AG04450 (cell line): ENCODE data around the gene KRTAP5-7. TPM values are rescaled to one million over a fixed set of nuclear protein-coding genes. Genes with fewer than 3 reads are reported as not detected.

Experiments
- CTCF ChIA-PET: fragments of 300-600, 350-600 bp; formaldehyde crosslinking; extraction: SDS; loops from one replicate; lab custom pipeline; 2022; ENCODE audit warnings: antibody characterized with exemption, inconsistent platforms; lab: Charles Lee
- POLR2A ChIA-PET: fragments of 350-600 bp; formaldehyde crosslinking; extraction: SDS; loops from one replicate; lab custom pipeline; 2021; ENCODE audit warnings: antibody characterized with exemption, inconsistent platforms; lab: Yijun Ruan, JAX
- DNase-seq: peaks from one replicate; pipeline ENCODE4 v3.0.0-alpha.2; 2011; ENCODE audit warnings: low read depth, low spot score
- H3K27ac ChIP-seq: one replicate; pipeline ENCODE4 v1.5.1; 2012; ENCODE audit warnings: low read depth, low read length, control low read depth
- H3K27me3 ChIP-seq: one replicate; pipeline ENCODE4 v1.6.0; 2012; ENCODE audit warnings: low read length; ENCODE audit not compliant: control insufficient read depth, insufficient read depth
- H3K4me3 ChIP-seq: 2 replicates; pipeline ENCODE4 v1.5.1; 2011; ENCODE audit warnings: mild to moderate bottlenecking, low read depth, low read length, control low read depth
- H3K9me3 ChIP-seq: 2 replicates; pipeline ENCODE4 v1.5.1; 2012; ENCODE audit warnings: low read length; ENCODE audit not compliant: control insufficient read depth, insufficient read depth
- polyA plus RNA-seq: library from polyadenylated mRNA; depleted of rRNA; stranded (reverse); fragments of >200 nt; gene quantifications from 2 replicates; pipeline ENCODE4 v1.2.3, GENCODE V29; 2011
- TF ChIP-seq, protein P1 (sequence below): IDR thresholded peaks from 2 replicates; pipeline ENCODE4 v1.5.1; 2011; ENCODE audit warnings: low read depth, low read length, control low read depth, inconsistent platforms

The KRTAP5-7 gene
- polyA plus RNA-seq, 1 experiment, result not detected

DNA sequence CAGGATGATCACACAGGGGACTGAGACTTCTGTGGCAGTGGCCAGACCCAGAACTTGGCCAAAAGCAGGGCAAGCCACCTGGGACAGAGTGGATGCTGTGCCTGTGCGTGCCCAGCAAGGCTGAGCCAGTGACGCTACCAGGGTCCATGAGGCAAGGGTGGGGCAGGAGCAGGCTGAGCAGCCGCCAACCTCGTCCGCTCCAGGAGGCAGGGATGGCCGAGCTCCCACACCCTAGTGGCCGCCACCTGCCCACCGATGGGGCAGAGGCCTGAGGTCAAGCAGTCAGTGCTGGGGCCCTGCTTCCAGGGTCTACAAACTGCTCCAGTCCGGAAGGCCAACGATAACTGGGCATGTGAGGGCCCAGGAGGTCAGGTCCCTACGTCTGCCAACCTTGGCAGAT lies 28.4 kb downstream of the KRTAP5-7 start:
- CTCF ChIA-PET, result no interaction called here
- H3K4me3 ChIP-seq, result no peak overlapping the region
- DNase-seq, result no peak
- no peak overlapping the region for H3K27ac ChIP-seq
- H3K27me3 ChIP-seq, result peaks cover 4% of the 10 kb centered on the region
- POLR2A ChIA-PET, result no interaction called here
- no peaks in the 10 kb centered on the region; the same call in 1 of the 2 replicates for H3K9me3 ChIP-seq
- TF ChIP-seq, protein P1, sequence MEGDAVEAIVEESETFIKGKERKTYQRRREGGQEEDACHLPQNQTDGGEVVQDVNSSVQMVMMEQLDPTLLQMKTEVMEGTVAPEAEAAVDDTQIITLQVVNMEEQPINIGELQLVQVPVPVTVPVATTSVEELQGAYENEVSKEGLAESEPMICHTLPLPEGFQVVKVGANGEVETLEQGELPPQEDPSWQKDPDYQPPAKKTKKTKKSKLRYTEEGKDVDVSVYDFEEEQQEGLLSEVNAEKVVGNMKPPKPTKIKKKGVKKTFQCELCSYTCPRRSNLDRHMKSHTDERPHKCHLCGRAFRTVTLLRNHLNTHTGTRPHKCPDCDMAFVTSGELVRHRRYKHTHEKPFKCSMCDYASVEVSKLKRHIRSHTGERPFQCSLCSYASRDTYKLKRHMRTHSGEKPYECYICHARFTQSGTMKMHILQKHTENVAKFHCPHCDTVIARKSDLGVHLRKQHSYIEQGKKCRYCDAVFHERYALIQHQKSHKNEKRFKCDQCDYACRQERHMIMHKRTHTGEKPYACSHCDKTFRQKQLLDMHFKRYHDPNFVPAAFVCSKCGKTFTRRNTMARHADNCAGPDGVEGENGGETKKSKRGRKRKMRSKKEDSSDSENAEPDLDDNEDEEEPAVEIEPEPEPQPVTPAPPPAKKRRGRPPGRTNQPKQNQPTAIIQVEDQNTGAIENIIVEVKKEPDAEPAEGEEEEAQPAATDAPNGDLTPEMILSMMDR, result no peak

DNA sequence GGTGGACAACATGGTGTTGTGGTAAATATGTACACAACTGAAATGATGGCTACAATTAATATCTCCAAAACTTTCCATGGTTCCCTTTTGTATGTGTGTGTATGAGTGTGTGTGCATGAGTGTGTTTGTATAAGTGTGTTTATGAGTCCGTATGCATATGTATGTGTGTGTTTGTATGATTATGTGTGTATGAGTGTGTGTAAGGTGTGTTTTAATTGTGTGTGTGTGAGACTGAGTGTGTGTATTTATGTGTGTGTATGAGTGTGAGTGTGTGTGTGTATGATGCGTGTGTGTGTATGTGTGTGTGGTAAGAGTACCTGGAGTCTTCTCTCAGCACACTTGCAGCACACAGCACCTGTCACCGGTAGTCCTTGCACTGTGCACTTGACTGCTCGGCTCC lies 29.0 kb downstream of the KRTAP5-7 start:
- H3K4me3 ChIP-seq, result no peak overlapping the region
- ChIA-PET CTCF (no interaction called here), POLR2A (no interaction called here)

DNA sequence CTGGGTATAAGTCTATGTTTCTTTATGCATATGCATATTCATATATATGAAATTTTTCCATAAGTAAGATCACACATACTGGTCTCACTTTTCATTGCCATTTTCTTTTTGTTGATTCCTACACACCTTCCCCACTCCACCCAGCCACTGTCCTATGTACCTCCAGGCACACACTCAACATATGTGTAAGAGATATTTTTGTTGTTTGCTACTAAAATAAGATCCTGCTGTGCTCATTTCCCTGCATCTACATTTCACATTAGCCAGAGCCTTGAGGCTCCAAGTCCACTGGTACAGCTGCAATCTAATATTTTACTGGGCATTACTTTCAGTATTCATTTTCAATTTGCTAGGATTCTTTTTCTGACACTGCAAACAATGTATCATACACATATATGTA lies 30.2 kb downstream of the KRTAP5-7 start:
- CTCF ChIA-PET, result no interaction called here
- no peak overlapping the region for H3K4me3 ChIP-seq
- POLR2A ChIA-PET, result no interaction called here
- peaks cover 4% of the 10 kb centered on the region for H3K27me3 ChIP-seq
- no peak overlapping the region for H3K27ac ChIP-seq
- no peak for DNase-seq
- no peaks in the 10 kb centered on the region; the same call in 1 of the 2 replicates for H3K9me3 ChIP-seq
- TF ChIP-seq, protein P1, result no peak

More for the DNA sequence above, 29.0 kb downstream of the KRTAP5-7 start:
- H3K27ac ChIP-seq, result no peak overlapping the region
- H3K27me3 ChIP-seq, result peaks cover 4% of the 10 kb centered on the region
- TF ChIP-seq, protein P1, result no peak
- no peak for DNase-seq
- no peaks in the 10 kb centered on the region; the same call in 1 of the 2 replicates for H3K9me3 ChIP-seq

DNA sequence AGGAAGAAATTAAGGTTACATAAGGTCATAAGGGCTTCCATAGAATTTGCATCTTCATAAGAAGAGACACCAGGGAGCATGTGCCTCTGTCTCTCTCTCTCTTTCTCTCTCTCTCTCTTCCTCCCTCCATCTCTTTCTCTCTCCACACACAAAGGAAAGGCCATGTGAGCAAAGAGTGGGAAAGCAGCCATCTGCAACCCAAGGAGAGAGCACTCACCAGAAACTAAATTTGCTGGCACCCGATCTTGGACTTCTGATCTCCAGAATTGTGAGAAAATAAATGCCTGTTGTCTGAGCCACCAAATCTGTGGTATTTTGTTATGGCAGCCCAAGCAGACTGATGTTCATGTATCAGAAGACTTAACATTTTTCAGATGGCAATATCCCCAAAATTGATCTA lies 31.9 kb downstream of the KRTAP5-7 start:
- Histone ChIP-seq H3K4me3 (no peak overlapping the region), H3K27me3 (peaks cover 4% of the 10 kb centered on the region), H3K9me3 (no peaks in the 10 kb centered on the region; the same call in 1 of the 2 replicates), H3K27ac (no peak overlapping the region)
- ChIA-PET CTCF (no interaction called here), POLR2A (no interaction called here)
- DNase-seq, result no peak
- TF ChIP-seq, protein P1, result no peak

DNA sequence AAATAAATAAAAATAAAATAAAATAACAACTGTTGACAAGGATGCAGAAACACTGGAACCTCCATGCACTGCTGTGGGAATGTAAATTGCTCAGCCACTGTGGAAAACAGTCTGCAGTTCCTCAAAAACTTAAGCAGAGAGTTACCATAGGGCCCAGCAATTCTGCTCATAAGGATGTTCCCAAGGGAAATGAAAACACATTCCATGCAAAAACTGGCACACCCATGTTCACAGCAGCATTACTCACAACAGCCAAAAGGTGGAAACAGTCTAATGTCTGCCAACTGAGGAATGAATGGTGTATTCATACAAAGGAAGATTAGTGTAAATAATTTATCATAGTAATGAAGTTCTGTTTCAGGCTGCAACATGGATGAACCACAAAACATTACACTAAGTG lies 35.1 kb downstream of the KRTAP5-7 start:
- no peak for DNase-seq
- Histone ChIP-seq H3K9me3 (no peaks in the 10 kb centered on the region), H3K27ac (no peak overlapping the region), H3K4me3 (no peak overlapping the region), H3K27me3 (peaks cover 4% of the 10 kb centered on the region)
- ChIA-PET CTCF (no interaction called here), POLR2A (no interaction called here)
- TF ChIP-seq, protein P1, result no peak
